HG02870 (cell line): ENCODE data around the gene STARD4.

Experiments used
- ATAC-seq: cut with Tn5 transposase; IDR thresholded peaks from one replicate; pipeline ENCODE4 v1.9.1; 2021; ENCODE audit warnings: mild to moderate bottlenecking, moderate library complexity; ENCODE audit not compliant: unreplicated experiment

Gene STARD4

DNA sequence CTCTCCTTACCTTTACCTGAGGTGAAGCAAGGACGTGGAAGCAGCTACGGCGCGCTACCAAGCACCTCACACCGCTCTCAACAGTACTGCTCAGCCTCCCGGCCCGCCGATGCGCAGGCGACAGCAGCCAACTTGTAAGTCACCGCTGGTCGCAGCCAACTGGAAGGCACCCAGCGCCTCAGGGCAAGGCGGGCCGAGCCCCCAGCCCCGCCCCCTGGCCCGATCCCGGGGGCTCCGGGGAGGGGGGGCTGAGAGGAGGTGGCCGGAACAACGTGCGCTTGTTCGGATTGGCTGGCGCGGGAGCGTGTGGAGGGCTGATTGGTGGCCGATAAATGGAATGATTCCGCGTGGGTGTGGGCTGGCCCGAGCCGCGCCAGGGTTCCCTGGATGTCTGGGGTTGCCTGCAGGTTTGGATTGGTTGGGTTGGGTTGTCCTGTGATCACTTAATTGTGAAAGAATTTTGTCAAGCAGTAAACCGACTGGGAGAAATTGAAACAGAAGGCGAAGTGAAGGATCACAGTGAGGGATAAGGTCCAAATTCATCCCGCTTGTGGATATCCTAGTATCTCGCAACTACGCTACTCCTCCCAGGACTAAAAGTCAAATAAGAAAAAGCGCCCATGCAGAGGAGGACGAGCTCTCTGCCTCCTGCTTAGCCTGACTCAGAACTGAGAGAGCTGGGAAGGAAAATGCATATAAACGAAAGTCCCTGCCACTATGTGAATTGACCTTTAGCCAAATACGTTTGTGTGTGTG lies at the start of gene STARD4:
Gene STARD4 (minus strand): TSS at position 161 of the 756 bp plus-strand sequence. CDS start 5,102 bp downstream, outside the sequence.
- ATAC-seq = peak; percentile 90

DNA sequence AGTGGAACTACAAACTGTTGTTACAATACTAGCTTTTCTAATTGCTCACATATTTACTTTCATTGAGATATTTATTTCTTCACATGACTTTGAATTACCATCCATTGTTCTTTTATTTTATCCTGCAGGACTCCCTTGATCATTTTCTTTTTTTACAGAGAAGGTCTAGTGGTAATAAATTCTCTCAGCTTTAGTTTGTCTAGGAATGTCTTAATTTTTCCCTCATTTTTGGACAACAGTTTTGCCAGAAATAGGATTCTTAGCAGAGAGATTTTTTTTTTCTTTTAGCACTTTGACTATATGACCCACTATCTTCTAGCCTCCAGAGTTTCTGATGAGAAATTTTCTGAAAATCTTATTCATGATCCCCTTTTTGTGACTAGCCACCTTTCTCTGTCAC lies 47.3 kb upstream of the STARD4 start:
- no peak for ATAC-seq

- ATAC-seq = no peak
Measured at GRCh38 chr5:111557686-111558085, 45.4 kb upstream of the STARD4 start.

DNA sequence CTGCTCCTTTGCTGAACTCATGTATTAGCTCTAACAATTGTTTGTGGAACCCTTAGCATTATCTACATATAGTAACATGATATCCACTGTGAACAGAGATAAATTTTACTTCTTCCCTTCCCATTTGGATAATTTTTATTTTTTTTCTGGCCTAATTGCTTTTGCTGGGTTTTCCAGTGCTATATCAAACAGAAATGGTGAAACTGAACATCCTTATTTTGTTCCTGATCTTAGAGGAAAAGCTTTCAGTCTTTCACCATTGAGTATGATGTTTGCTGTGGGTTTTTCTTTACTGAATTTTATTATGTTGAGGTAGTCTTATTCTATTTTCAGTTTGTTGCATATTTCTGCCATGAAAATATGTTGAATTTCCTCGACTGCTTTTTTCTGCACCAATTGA lies 44.8 kb upstream of the STARD4 start:
- no peak for ATAC-seq

- no peak for ATAC-seq
Measured at GRCh38 chr5:111556501-111556900, 44.2 kb upstream of the STARD4 start.

DNA sequence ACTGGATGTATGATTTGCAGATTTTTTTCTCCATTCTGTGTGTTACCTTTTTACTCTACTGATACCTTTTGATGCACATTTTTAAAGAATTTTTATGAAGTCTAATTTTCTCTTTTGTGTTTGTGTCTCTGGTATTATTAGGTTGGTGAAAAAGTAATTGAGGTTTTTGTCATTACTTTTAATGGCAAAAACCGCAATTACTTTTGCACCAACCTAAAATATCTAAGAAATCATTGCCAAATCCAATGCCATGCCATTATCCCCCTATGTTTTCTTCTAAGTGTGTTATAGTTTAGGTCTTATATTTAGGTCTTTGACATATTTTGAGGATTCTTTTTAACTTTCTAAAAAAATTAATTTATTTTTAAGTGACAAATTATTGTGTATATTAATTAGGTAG lies 43.4 kb upstream of the STARD4 start:
- no peak for ATAC-seq

DNA sequence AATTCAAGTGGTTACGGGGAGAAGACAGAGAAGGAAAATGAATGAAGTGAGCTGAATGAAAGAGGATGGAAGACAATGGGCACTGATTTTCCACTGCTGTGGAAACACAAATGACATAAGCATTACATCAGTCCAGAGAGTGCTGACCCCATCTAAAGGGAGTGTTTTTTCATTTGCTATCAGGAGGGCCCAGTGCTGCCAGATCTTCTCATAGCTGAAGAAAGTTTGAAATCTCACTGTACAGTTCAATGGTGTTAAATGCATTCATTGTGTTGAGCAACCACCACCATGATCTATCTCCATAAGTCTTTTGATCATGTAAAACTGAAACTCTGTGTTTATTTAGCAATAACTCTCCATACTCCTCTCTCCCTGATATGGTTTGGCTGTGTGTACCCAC lies 41.5 kb upstream of the STARD4 start:
- no peak for ATAC-seq

- no peak for ATAC-seq
Measured at GRCh38 chr5:111552896-111553295, 40.6 kb upstream of the STARD4 start.

DNA sequence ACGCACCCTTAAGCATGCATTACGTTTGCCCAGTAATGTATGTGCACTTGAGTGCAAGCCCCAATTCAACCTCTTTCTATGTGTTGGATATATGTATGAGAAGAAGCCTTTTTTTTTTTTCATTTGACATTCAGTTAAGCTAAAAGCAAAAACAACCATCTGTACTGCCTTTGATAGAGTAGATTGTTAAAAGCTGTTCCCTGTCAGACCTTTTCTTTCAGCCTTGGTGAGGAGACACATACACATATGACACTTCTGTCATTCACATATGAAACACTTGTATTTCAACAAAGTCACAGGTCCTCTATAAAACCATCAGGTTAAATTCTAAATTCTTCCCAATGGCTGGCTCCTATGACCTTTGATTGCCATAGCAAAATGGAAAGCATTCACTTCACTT lies 40.2 kb upstream of the STARD4 start:
- ATAC-seq = no peak

DNA sequence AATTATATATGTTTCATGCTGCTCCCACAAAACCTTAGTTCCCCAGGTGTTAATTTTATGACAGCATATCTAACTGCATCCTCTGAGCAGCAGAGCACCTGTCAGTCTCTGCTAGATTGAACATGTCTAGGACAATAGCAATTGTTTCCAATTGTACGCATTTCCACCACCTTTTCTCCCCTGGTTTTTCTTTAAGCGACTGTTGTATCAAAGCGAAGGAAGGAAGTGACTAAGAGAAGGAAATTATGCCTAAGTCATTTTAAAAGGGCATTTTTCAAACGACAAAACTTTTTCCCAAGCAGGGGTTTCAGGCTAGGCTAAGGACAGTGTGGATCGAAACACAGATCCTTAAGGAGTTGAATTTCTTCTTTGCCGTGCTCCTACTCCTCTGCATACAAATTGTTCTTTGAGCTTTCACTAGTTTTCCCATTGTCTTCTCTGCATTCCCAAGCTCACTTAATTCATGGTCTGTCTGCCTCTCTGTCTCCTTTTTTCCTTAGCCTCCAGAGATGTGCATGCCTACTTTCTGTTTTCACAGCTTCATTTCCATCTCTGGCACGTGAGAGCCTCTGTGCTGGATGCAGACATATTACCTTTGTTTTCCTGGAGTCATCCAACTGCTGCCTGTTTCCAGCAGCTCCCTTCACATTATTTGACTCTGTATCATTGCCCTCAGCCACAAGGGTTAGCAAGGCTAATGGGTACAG lies 39.4 kb upstream of the STARD4 start:
- ATAC-seq = no peak

- ATAC-seq = no peak
Measured at GRCh38 chr5:111551161-111551560, 38.8 kb upstream of the STARD4 start.

- peak; percentile 94 for ATAC-seq
Measured at GRCh38 chr5:111550282-111551020, 38.1 kb upstream of the STARD4 start.

DNA sequence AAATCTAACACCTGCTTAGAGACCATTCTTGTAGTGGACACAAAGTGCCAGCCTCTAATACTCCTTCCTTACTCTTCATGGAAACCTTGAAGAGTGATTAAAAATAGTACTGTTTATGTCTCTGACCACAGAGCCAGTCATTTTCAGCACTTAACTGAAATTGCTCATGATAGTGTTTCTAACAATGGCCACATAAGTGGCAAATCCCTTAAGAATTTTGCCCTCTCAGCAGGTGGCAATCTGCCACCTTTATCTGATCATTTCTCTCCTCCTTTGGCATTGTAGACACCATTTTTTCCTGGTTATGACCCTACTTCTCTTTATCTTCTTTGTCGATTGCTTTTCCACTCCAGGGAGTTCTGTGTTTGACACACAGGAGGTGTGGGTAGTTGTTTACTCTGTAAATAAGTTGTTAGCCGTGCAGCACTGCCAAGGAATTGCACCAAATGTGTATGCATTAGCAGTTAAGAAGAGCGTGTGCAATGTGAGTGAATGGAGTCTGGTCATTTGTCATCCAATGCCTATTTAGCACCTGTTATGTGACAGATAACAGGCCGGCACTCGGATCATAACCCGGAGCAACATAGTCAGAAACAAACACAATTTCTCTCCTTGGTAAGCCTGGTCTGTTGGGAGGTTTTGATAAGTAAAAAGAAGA lies 36.8 kb upstream of the STARD4 start:
- ATAC-seq = no peak

GRCh38 chr5:111548348-111548950 lies 36.1 kb upstream of the STARD4 start:
- ATAC-seq = no peak

- ATAC-seq = no peak
Measured at GRCh38 chr5:111545031-111545430, 32.7 kb upstream of the STARD4 start.

DNA sequence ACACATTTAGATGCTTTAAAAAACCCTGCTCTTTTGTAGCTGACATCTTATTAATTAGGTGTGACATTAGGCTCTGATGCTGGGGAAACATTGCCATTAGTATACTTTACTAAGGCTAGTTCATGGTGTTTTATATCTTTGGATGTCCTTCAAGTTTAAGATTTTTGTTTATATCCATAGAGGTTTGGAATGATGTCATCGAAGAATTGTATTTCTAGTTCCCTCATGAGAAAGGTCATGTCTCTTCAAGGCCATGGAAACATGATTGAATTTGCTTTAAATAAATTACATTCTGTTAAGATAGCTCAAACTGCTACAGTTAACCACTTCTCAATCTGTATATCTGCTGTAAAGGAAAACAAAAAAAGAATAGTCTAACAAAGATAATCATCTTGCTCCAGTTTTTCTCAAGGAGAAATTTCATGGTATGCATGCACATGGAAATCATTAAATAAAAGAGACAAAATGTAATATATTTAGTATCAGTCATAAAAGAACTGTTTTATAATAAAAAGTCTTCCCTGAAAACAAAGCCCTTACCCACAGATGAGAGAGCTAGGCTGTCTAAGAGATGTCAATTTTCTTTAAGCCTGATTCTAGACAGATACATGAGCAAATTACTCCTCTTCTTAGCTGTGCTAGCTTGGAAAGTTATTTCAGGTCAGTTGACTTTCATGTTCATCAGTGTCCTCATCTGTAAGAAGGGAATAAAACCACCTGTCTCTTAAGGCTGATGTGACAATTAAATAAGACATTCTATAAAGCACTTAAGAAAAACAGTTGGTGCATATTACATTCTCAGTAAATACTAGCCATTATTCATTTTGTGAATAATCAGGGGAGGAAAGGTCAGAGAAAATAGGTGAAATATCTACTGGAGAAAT lies 25.0 kb upstream of the STARD4 start:
- no peak for ATAC-seq

DNA sequence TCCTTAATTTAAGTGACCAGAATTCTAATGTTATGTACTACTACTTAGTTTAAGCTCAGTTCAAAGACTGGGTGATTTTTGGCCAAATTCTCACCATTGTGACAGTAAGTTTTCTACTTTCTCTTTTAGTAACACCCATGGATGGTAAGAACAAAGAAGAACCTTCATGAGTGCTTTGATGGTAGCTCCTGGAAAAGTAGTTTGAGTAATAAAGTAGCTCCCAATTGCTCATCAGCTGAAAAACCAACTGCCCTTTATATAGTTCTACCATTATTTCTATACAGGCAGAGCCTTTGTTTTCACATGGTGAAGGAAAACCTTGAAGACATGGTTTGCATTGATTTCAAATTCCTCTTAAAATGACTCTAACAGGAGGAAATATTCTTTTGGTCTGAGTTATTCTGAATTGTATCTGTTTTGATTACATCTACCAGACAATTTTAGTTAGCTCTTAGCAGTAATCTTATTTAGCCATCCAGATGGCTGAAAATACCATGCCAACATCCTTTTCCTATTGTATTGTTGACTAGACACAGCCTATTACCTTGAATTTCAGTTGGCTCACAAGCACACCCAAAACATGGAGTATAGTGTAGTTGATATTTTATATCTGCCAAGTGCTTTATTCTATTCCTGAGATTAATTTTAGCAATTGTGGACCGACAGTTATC lies 23.7 kb upstream of the STARD4 start:
- no peak for ATAC-seq

DNA sequence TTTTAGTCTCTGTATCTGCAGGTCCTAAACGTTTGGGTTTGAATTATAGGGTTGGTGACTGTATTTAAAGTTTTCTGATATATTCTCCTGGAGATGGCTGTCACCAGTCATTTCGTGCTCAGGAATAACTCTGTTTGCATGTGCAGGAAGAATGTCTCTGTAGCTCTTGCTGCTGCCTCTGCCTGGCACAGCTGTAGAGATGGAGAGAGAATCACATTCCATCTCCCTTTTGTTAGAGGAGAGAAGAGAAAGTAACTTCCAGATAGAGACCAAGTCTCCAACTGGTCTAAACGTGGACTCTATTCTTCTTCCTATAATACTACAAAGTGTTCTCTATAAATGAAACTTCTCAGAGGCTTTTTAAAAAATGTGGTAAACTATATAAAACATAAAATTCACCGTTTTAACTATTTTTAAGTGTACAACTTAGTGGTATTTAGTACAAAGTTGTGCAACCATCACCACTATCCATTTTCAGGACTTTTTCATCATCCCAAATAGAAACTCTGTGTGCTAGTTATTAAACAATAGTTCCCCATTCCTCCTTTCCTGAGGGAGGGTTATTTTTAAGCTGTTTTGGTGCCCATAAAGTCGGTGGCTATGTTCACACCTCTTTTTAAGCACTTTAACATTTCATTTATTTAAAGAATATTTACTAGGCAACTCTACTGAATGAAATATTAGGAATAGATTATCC lies 20.7 kb upstream of the STARD4 start:
- no peak for ATAC-seq

- peak; percentile 91 for ATAC-seq
Measured at GRCh38 chr5:111530298-111530740, 18.0 kb upstream of the STARD4 start.
